ENCODE measurements around the gene IREB2. TPM values are rescaled to one million over a fixed set of nuclear protein-coding genes. Genes with fewer than 3 reads are reported as not detected.

IREB2 gene
- polyA plus RNA-seq, 1 of the 3 experiments (the other 2 are of a cell fraction): 9.5 TPM

DNA sequence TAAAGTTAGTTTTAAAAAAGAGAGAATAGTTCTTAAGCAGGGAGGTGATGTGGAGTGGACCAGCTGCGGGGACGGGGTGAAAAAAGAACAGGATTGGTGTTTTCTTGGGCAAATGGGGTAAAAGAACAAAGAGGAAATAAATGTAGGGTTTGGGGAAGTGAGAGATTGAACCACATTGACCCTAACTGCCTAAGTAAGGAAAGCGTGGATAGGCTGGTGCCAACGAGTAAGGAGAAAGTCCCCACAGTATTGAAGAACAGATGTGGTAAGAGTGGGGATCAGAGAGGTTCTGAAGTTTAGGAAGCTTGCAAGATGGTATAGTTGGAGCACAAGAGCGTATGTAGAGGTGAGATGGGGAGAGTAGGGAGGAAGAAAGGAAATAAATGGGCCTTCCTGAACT lies 17.0 kb downstream of the IREB2 start:
- H3K9me2 ChIP-seq: no peaks in the 10 kb centered on the region
- 0 out of 2 replicates have a peak overlapping the region, but pooled peaks have one; percentile 10 for H3K4me2 ChIP-seq
- POLR2A ChIA-PET: no interaction called here
- H3K4me1 ChIP-seq (ENCODE audit: control insufficient read depth in 1 of 2, insufficient read depth in 2 of 2, low read depth in 1 of 2, low read length in 1 of 2): peaks cover 17 to 18% of the 10 kb centered on the region in 2 experiments; a peak in 3 of 4 replicates
- H3K9ac ChIP-seq: no peak overlapping the region
- peak overlapping the region in 1 of 2 experiments; percentile 73; a peak in 3 of 4 replicates for H3K27ac ChIP-seq (ENCODE audit: low read depth in 2 of 2, low read length in 1 of 2)
- no peaks in the 10 kb centered on the region for H3K27me3 ChIP-seq (ENCODE audit: insufficient read depth)
- 93% methylated on average over 5 of the region's 5 CpGs for WGBS (ENCODE audit: low lambda C conversion rate)
- no peak overlapping the region for H3K4me3 ChIP-seq (ENCODE audit: low read depth in 2 of 2, low read length in 1 of 2)
- TF ChIP-seq, protein P1, sequence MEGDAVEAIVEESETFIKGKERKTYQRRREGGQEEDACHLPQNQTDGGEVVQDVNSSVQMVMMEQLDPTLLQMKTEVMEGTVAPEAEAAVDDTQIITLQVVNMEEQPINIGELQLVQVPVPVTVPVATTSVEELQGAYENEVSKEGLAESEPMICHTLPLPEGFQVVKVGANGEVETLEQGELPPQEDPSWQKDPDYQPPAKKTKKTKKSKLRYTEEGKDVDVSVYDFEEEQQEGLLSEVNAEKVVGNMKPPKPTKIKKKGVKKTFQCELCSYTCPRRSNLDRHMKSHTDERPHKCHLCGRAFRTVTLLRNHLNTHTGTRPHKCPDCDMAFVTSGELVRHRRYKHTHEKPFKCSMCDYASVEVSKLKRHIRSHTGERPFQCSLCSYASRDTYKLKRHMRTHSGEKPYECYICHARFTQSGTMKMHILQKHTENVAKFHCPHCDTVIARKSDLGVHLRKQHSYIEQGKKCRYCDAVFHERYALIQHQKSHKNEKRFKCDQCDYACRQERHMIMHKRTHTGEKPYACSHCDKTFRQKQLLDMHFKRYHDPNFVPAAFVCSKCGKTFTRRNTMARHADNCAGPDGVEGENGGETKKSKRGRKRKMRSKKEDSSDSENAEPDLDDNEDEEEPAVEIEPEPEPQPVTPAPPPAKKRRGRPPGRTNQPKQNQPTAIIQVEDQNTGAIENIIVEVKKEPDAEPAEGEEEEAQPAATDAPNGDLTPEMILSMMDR (IDR thresholded peaks at IDR 0.05): no peak
- TF ChIP-seq RCOR1 (IDR thresholded peaks at IDR 0.05; ENCODE audit: low read length): no peak
- no peak for TF ChIP-seq NFIC (IDR thresholded peaks at IDR 0.05; ENCODE audit: borderline replicate concordance)
- TF ChIP-seq, protein P2, sequence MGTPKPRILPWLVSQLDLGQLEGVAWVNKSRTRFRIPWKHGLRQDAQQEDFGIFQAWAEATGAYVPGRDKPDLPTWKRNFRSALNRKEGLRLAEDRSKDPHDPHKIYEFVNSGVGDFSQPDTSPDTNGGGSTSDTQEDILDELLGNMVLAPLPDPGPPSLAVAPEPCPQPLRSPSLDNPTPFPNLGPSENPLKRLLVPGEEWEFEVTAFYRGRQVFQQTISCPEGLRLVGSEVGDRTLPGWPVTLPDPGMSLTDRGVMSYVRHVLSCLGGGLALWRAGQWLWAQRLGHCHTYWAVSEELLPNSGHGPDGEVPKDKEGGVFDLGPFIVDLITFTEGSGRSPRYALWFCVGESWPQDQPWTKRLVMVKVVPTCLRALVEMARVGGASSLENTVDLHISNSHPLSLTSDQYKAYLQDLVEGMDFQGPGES (IDR thresholded peaks at IDR 0.05; ENCODE audit: low read depth, low read length): no peak
- TF ChIP-seq EZH2phosphoT487 (IDR thresholded peaks at IDR 0.05; ENCODE audit: borderline replicate concordance, low read depth): no peak
- no peak for TF ChIP-seq SIN3A (IDR thresholded peaks at IDR 0.05; ENCODE audit: borderline replicate concordance, low read depth, low read length)
- no peak for TF ChIP-seq POLR2AphosphoS5 (IDR thresholded peaks at IDR 0.05; ENCODE audit: low read depth, low read length)
- no peak for TF ChIP-seq FOXM1 (IDR thresholded peaks at IDR 0.05; ENCODE audit: low read depth)
- TF ChIP-seq MXI1 (IDR thresholded peaks at IDR 0.05; ENCODE audit: low read depth, low read length): no peak
- TF ChIP-seq RXRA (IDR thresholded peaks at IDR 0.05; ENCODE audit: borderline replicate concordance, low read depth): no peak
- TF ChIP-seq EP300 (IDR thresholded peaks at IDR 0.05; ENCODE audit: borderline replicate concordance in 1 of 2, low read depth in 1 of 2, low read length in 1 of 2): no peak
- TF ChIP-seq TEAD4 (IDR thresholded peaks at IDR 0.05; ENCODE audit: borderline replicate concordance, insufficient read depth): no peak
- TF ChIP-seq NRF1 (IDR thresholded peaks at IDR 0.05; ENCODE audit: low read depth, low read length): no peak
- no peak for TF ChIP-seq SMC3 (IDR thresholded peaks at IDR 0.05; ENCODE audit: low read depth, low read length)
- no peak for TF ChIP-seq JUND (IDR thresholded peaks at IDR 0.05)
- TF ChIP-seq, protein P3, sequence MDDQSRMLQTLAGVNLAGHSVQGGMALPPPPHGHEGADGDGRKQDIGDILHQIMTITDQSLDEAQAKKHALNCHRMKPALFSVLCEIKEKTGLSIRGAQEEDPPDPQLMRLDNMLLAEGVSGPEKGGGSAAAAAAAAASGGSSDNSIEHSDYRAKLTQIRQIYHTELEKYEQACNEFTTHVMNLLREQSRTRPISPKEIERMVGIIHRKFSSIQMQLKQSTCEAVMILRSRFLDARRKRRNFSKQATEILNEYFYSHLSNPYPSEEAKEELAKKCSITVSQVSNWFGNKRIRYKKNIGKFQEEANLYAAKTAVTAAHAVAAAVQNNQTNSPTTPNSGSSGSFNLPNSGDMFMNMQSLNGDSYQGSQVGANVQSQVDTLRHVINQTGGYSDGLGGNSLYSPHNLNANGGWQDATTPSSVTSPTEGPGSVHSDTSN (IDR thresholded peaks at IDR 0.05): no peak
- TF ChIP-seq, protein P4, sequence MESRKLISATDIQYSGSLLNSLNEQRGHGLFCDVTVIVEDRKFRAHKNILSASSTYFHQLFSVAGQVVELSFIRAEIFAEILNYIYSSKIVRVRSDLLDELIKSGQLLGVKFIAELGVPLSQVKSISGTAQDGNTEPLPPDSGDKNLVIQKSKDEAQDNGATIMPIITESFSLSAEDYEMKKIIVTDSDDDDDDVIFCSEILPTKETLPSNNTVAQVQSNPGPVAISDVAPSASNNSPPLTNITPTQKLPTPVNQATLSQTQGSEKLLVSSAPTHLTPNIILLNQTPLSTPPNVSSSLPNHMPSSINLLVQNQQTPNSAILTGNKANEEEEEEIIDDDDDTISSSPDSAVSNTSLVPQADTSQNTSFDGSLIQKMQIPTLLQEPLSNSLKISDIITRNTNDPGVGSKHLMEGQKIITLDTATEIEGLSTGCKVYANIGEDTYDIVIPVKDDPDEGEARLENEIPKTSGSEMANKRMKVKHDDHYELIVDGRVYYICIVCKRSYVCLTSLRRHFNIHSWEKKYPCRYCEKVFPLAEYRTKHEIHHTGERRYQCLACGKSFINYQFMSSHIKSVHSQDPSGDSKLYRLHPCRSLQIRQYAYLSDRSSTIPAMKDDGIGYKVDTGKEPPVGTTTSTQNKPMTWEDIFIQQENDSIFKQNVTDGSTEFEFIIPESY (IDR thresholded peaks at IDR 0.05; ENCODE audit: borderline replicate concordance, low read depth): no peak
- TF ChIP-seq YY1 (IDR thresholded peaks at IDR 0.05; ENCODE audit: low read depth): no peak
- TF ChIP-seq CHD2 (IDR thresholded peaks at IDR 0.05; ENCODE audit: low read length, partially characterized antibody): no peak
- TF ChIP-seq, protein P5, sequence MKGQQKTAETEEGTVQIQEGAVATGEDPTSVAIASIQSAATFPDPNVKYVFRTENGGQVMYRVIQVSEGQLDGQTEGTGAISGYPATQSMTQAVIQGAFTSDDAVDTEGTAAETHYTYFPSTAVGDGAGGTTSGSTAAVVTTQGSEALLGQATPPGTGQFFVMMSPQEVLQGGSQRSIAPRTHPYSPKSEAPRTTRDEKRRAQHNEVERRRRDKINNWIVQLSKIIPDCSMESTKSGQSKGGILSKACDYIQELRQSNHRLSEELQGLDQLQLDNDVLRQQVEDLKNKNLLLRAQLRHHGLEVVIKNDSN (IDR thresholded peaks at IDR 0.05; ENCODE audit: borderline replicate concordance, low read depth): no peak
- no peak overlapping the region for H2AFZ ChIP-seq (ENCODE audit: low read depth)
- H3F3A ChIP-seq (replicated peaks; ENCODE audit: insufficient read depth): peaks cover 22% of the 10 kb centered on the region
- no peak for DNase-seq
- H3K36me3 ChIP-seq (replicated peaks in 1 of 2; ENCODE audit: control insufficient read depth in 1 of 2, insufficient read depth in 2 of 2, low read length in 1 of 2): peaks cover 3 to 10% of the 10 kb centered on the region in 2 experiments
- H3K9me3 ChIP-seq: no peaks in the 10 kb centered on the region
- CTCF ChIA-PET: no interaction called here
- H3K79me2 ChIP-seq (ENCODE audit: insufficient read depth): peaks cover 99% of the 10 kb centered on the region
- H4K20me1 ChIP-seq (ENCODE audit: insufficient read depth): peaks cover 99% of the 10 kb centered on the region

Measured in SK-N-SH (cell line).